ENCODE results near the gene NFKBIZ.

DNA sequence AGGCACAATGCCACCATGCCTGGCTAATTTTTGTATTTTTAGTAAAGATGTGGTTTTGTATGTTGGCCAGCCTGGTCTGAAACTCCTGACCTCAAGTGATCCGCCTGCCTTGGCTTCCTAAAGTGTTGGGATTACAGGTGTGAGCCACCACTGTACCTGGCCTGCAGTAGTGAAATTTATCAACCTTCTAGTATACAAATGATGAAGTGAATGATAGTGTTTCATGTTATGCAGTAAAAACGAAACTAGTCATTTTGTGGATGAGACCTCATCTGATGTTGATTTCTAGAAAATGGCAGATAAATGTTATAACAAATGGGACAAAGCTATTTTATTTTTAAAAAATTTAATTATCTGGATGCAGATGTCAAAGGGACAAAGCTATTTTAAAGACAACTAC is 37.4 kb upstream of the NFKBIZ start:
- TF ChIP-seq CTCF (IDR thresholded peaks at IDR 0.05) (no peak), POLR2AphosphoS5 (IDR thresholded peaks at IDR 0.05) (no peak), POLR2A (IDR thresholded peaks at IDR 0.05) (no peak)
